NT2/D1 (cell line): ENCODE measurements around the gene ADAM23.

Experiments
- DNase-seq: peaks from one replicate; pipeline ENCODE4 v3.0.0-alpha.2; 2011; ENCODE audit warnings: low read depth, low spot score
- H3K27me3 ChIP-seq: 2 replicates; pipeline ENCODE4 v1.6.0; 2011; ENCODE audit warnings: mild to moderate bottlenecking; ENCODE audit not compliant: insufficient read length, insufficient read depth
- H3K36me3 ChIP-seq: 2 replicates; pipeline ENCODE4 v1.6.1; 2011; ENCODE audit warnings: mild to moderate bottlenecking, low read length, mixed read lengths; ENCODE audit not compliant: insufficient read depth, insufficient read length
- H3K4me1 ChIP-seq: 2 replicates; pipeline ENCODE4 v1.5.1; 2011; ENCODE audit not compliant: insufficient read depth, insufficient read length
- H3K4me3 ChIP-seq: 2 replicates; pipeline ENCODE4 v1.5.1; 2011; ENCODE audit warnings: low read depth; ENCODE audit not compliant: insufficient read length
- H3K9ac ChIP-seq: 2 replicates; pipeline ENCODE4 v1.6.0; 2011; ENCODE audit warnings: low read depth; ENCODE audit not compliant: insufficient read length
- H3K9me3 ChIP-seq: 2 replicates; pipeline ENCODE4 v1.5.1; 2011; ENCODE audit warnings: mild to moderate bottlenecking, low read length; ENCODE audit not compliant: insufficient read depth
- SUZ12 ChIP-seq: IDR thresholded peaks from 2 replicates; pipeline ENCODE4 v1.6.1; 2011; ENCODE audit not compliant: insufficient read length, insufficient read depth; ENCODE audit errors: extremely low read depth
- YY1 ChIP-seq: IDR thresholded peaks from 2 replicates; pipeline ENCODE4 v1.6.1; 2011; ENCODE audit not compliant: insufficient read length, insufficient read depth
- ZNF274 ChIP-seq: IDR thresholded peaks from 2 replicates; pipeline ENCODE4 v1.6.1; 2011; ENCODE audit warnings: mild to moderate bottlenecking, low read depth, low read length

The ADAM23 gene

DNA sequence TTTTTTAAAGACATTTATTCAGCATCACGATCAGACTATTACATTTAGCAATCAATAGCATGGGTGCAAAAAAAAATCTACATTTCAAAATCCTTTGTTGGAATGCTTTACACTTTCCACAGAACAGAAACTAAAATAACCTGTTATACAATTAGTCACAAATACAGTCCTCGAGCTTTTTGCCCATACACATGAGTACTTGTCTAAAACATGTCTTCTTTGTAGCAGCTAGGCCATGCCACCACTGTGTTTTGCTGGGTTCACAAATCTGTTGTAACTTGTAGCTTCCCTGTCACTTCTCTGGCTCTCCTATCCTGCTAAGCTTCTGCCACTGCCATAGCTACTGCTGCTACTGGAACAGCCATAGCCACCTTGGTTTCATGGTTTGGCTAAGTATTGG, 24.4 kb upstream of the ADAM23 start:
- no peaks in the 10 kb centered on the region for H3K36me3 ChIP-seq
- no peak for DNase-seq
- TF ChIP-seq YY1 (no peak), ZNF274 (no peak), SUZ12 (no peak)
- no peak overlapping the region for H3K9ac ChIP-seq
- peaks cover 20% of the 10 kb centered on the region; the same call in 1 of the 2 replicates for H3K9me3 ChIP-seq
- no peak overlapping the region for H3K4me3 ChIP-seq
- H3K27me3 ChIP-seq, result no peaks in the 10 kb centered on the region
- no peaks in the 10 kb centered on the region for H3K4me1 ChIP-seq

DNA sequence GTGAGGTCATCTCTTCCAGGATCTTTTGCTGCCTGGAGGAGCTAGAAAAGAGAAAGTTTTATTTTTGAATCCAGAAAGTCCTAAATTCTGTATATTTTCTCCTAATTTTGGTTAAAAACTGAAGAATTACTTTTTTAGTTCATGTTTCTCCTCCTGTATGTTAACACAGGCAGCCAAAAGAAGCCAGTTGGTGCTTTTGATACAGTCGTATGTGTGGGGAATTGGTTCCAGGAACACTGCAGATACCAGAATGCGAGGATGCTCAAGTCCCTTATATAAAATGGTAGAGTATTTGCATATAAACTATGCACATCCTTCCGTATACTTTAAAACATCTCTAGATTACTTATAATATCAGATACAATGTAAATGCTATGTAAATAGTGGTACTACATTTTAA, 22.6 kb upstream of the ADAM23 start:
- H3K9ac ChIP-seq, result no peak overlapping the region
- peaks cover 17% of the 10 kb centered on the region; the same call in 1 of the 2 replicates for H3K9me3 ChIP-seq
- TF ChIP-seq ZNF274 (no peak), SUZ12 (no peak), YY1 (no peak)

GRCh38 chr2:206422493-206422892, 20.8 kb upstream of the ADAM23 start:
- DNase-seq, result no peak
- no peak overlapping the region for H3K4me3 ChIP-seq
- peaks cover 7% of the 10 kb centered on the region; the same call in 1 of the 2 replicates for H3K9me3 ChIP-seq
- H3K9ac ChIP-seq, result no peak overlapping the region
- no peaks in the 10 kb centered on the region for H3K36me3 ChIP-seq
- no peaks in the 10 kb centered on the region for H3K4me1 ChIP-seq
- no peaks in the 10 kb centered on the region for H3K27me3 ChIP-seq
- TF ChIP-seq YY1 (no peak), SUZ12 (no peak), ZNF274 (no peak)

More for the DNA sequence above, 22.6 kb upstream of the ADAM23 start:
- Histone ChIP-seq H3K4me3 (no peak overlapping the region), H3K36me3 (no peaks in the 10 kb centered on the region), H3K27me3 (no peaks in the 10 kb centered on the region), H3K4me1 (no peaks in the 10 kb centered on the region)
- DNase-seq, result no peak

DNA sequence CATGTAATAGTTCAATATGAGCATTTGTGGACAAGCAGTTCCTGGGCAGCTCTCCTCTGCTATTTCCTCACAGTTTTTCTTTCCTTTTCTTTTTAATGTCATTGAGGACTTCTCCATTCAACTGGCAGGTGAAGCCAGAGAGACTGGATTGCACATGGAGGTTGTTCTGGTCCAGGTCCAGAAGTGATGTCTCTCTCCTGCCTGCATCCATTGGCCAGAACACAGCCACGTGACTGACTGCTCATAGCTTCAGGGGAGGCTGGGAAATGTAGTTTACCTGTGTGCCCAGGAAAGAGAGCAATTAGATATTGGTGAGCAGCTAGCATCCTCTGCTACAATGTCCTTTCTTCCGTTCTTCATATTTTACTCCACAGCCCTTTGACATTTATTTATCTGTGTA, 20.2 kb upstream of the ADAM23 start:
- no peaks in the 10 kb centered on the region for H3K27me3 ChIP-seq
- H3K9ac ChIP-seq, result no peak overlapping the region
- H3K36me3 ChIP-seq, result no peaks in the 10 kb centered on the region
- no peaks in the 10 kb centered on the region for H3K4me1 ChIP-seq
- H3K9me3 ChIP-seq, result peaks cover 3% of the 10 kb centered on the region; the same call in 1 of the 2 replicates
- TF ChIP-seq YY1 (no peak), SUZ12 (no peak), ZNF274 (no peak)
- H3K4me3 ChIP-seq, result no peak overlapping the region
- no peak for DNase-seq

- H3K4me1 ChIP-seq, result no peaks in the 10 kb centered on the region
- DNase-seq, result no peak
- H3K27me3 ChIP-seq, result no peaks in the 10 kb centered on the region
- H3K36me3 ChIP-seq, result no peaks in the 10 kb centered on the region
- TF ChIP-seq YY1 (no peak), SUZ12 (no peak), ZNF274 (no peak)
- no peaks in the 10 kb centered on the region for H3K9me3 ChIP-seq
- no peak overlapping the region for H3K4me3 ChIP-seq
- H3K9ac ChIP-seq, result no peak overlapping the region
These were observed 19.2 kb upstream of the ADAM23 start for GRCh38 chr2:206424134-206424533.

DNA sequence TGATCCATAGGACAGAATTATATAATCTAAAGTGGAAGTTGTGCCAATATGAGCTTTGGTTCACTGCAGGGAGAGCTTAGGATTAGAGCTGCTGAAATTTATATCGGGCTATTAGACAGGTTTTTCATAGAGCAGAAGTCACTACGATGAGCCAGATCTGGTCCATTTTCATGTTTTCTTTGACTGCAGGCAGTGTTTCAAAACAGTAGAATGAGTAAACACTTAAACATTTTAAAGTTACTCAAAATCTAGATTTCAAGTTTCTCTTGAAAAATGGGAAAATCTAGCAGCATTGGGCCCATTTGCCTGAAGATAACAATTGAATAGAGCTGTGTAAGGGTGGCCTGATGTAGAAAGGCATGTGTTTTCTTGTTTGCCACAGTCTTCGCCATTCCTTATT, 14.5 kb upstream of the ADAM23 start:
- Histone ChIP-seq H3K27me3 (no peaks in the 10 kb centered on the region), H3K36me3 (no peaks in the 10 kb centered on the region), H3K9ac (no peak overlapping the region), H3K4me3 (no peak overlapping the region), H3K4me1 (no peaks in the 10 kb centered on the region), H3K9me3 (no peaks in the 10 kb centered on the region)
- TF ChIP-seq SUZ12, result no peak
- TF ChIP-seq ZNF274, result no peak
- TF ChIP-seq YY1, result no peak
- DNase-seq, result no peak

DNA sequence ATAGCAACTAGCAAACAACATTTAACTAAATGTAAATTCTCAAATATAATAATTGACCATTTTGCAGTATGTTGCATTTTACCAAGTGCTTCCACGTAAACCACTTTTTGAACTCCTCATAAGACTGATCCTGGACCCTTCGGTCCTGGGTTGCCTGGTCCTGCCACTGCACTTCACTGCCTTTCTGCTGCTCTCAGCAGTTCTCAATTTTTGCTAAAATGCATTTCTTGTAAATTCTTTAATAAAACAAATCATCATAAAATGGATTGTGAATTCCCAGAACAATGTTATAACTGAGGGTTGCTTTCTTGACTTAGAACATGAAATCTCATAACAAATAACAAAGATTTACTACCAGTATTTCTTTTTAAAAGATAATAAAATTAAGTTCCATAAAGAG, 12.9 kb upstream of the ADAM23 start:
- no peak for DNase-seq
- H3K4me3 ChIP-seq, result no peak overlapping the region
- no peaks in the 10 kb centered on the region for H3K4me1 ChIP-seq
- H3K9ac ChIP-seq, result no peak overlapping the region
- H3K27me3 ChIP-seq, result no peaks in the 10 kb centered on the region
- H3K36me3 ChIP-seq, result no peaks in the 10 kb centered on the region
- TF ChIP-seq YY1 (no peak), SUZ12 (no peak), ZNF274 (no peak)
- no peaks in the 10 kb centered on the region for H3K9me3 ChIP-seq
